T-helper 1 cell (primary cell): ENCODE results near the gene IGFBP4.

Experiments
- DNase-seq, 5 donors: peaks; one replicate each; pipeline ENCODE4 v3.0.0-alpha.2; 2012 to 2020

The IGFBP4 gene

GRCh38 chr17:40432864-40433528 lies 10.3 kb upstream of the IGFBP4 start:
- no peak for DNase-seq

- DNase-seq: no peak
These were observed 9.5 kb upstream of the IGFBP4 start for GRCh38 chr17:40433551-40434415.

- no peak for DNase-seq
These were observed 6.6 kb upstream of the IGFBP4 start for GRCh38 chr17:40436636-40437035.

GRCh38 chr17:40437095-40437732 lies 6.0 kb upstream of the IGFBP4 start:
- DNase-seq: no peak

GRCh38 chr17:40440166-40440565 lies 3.1 kb upstream of the IGFBP4 start:
- DNase-seq: no peak

- no peak for DNase-seq
These were observed 656 bp upstream of the IGFBP4 start for GRCh38 chr17:40442392-40443195.

GRCh38 chr17:40443988-40444899 lies 994 bp downstream of the IGFBP4 start:
- no peak for DNase-seq

- DNase-seq: no peak
These were observed 2.7 kb downstream of the IGFBP4 start for GRCh38 chr17:40445751-40446468.

GRCh38 chr17:40447148-40447644 lies 3.9 kb downstream of the IGFBP4 start:
- DNase-seq: no peak

- DNase-seq: no peak
These were observed 4.6 kb downstream of the IGFBP4 start for GRCh38 chr17:40447806-40448205.

GRCh38 chr17:40448213-40448638 lies 5.0 kb downstream of the IGFBP4 start:
- no peak for DNase-seq

- no peak for DNase-seq
These were observed 5.5 kb downstream of the IGFBP4 start for GRCh38 chr17:40448639-40449261.

- DNase-seq: peak in 1 of 5 donors; percentile 29
These were observed 6.9 kb downstream of the IGFBP4 start for GRCh38 chr17:40450175-40450574.

GRCh38 chr17:40451420-40451819 lies 8.2 kb downstream of the IGFBP4 start:
- DNase-seq: no peak

GRCh38 chr17:40452216-40452787 lies 9.1 kb downstream of the IGFBP4 start:
- no peak for DNase-seq

- no peak for DNase-seq
These were observed 9.7 kb downstream of the IGFBP4 start for GRCh38 chr17:40452921-40453378.

- DNase-seq: no peak
These were observed 10.8 kb downstream of the IGFBP4 start for GRCh38 chr17:40453881-40454612.

GRCh38 chr17:40454613-40454995 lies 11.4 kb downstream of the IGFBP4 start:
- DNase-seq: no peak

GRCh38 chr17:40456396-40456951 lies 13.2 kb downstream of the IGFBP4 start:
- DNase-seq: no peak
